Measurements from ENCODE around the gene SIAH3. TPM values are rescaled to one million over a fixed set of nuclear protein-coding genes. Genes with fewer than 3 reads are reported as not detected.
A peak's percentile ranks its signal among the peaks of the same experiment; 100 is the strongest.

The SIAH3 gene
- not detected for total RNA-seq
- total RNA-seq (2013): not detected

- H3K27me3 Mint-ChIP-seq (ENCODE audit: low read depth in 2 of 2): peaks cover 54 to 72% of the 10 kb centered on the region in 2 donors
These were observed at the start of gene SIAH3 for GRCh38 chr13:45851171-45851921. TSS of gene SIAH3 (minus strand) at chr13:45851753. CDS start at chr13:45851629, 124 bp downstream.

GRCh38 chr13:45899406-45899805 is 47.9 kb upstream of the SIAH3 start:
- no peak overlapping the region for H3K4me3 Mint-ChIP-seq
- H3K27ac Mint-ChIP-seq: no peak overlapping the region
- H3K27me3 ChIP-seq (ENCODE audit: control insufficient read depth, insufficient read depth, low read length): no peaks in the 10 kb centered on the region
- no peak overlapping the region for H3K4me3 ChIP-seq (ENCODE audit: low read length)
- intact Hi-C loops (cut with micrococcal nuclease): no loop called here
- H3K27me3 Mint-ChIP-seq (ENCODE audit: low read depth in 2 of 2): peaks cover 22 to 56% of the 10 kb centered on the region in 2 donors
- ATAC-seq (no peak), DNase-seq (no peak)
- H3K4me1 ChIP-seq (ENCODE audit: control insufficient read depth, insufficient read depth, low read length): no peaks in the 10 kb centered on the region
- H3K9me3 ChIP-seq (ENCODE audit: control insufficient read depth, insufficient read depth, low read length): no peaks in the 10 kb centered on the region
- 76% methylated on average over 3 of the region's 3 CpGs for WGBS (ENCODE audit: insufficient coverage)
- no peaks in the 10 kb centered on the region for H3K36me3 Mint-ChIP-seq
- no peaks in the 10 kb centered on the region for H3K36me3 ChIP-seq (ENCODE audit: control insufficient read depth, insufficient read depth, low read length)
- H3K27ac ChIP-seq (ENCODE audit: low read length): no peak overlapping the region
- H3K4me1 Mint-ChIP-seq: no peaks in the 10 kb centered on the region
- TF ChIP-seq, protein P1, sequence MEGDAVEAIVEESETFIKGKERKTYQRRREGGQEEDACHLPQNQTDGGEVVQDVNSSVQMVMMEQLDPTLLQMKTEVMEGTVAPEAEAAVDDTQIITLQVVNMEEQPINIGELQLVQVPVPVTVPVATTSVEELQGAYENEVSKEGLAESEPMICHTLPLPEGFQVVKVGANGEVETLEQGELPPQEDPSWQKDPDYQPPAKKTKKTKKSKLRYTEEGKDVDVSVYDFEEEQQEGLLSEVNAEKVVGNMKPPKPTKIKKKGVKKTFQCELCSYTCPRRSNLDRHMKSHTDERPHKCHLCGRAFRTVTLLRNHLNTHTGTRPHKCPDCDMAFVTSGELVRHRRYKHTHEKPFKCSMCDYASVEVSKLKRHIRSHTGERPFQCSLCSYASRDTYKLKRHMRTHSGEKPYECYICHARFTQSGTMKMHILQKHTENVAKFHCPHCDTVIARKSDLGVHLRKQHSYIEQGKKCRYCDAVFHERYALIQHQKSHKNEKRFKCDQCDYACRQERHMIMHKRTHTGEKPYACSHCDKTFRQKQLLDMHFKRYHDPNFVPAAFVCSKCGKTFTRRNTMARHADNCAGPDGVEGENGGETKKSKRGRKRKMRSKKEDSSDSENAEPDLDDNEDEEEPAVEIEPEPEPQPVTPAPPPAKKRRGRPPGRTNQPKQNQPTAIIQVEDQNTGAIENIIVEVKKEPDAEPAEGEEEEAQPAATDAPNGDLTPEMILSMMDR (IDR thresholded peaks at IDR 0.05): no peak
- no peaks in the 10 kb centered on the region for H3K9me3 Mint-ChIP-seq

More at GRCh38 chr13:45851171-45851921, at the start of gene SIAH3:
- peaks cover 8% of the 10 kb centered on the region for H3K27me3 ChIP-seq (ENCODE audit: control insufficient read depth, insufficient read depth, low read length)
- H3K4me3 ChIP-seq (ENCODE audit: low read length): no peak within 1 kb of the TSS
- H3K36me3 ChIP-seq (ENCODE audit: control insufficient read depth, insufficient read depth, low read length): no peaks in the 10 kb centered on the region
- Mint-ChIP-seq H3K4me3 (peak within 1 kb of the TSS; percentile 53), H3K27ac (no peak within 1 kb of the TSS), H3K36me3 (peaks cover 5% of the 10 kb centered on the region), H3K9me3 (peaks cover 0 to 2% of the 10 kb centered on the region in 2 donors), H3K4me1 (peaks cover 23 to 24% of the 10 kb centered on the region in 2 donors)
- WGBS (ENCODE audit: insufficient coverage): 4% methylated on average over 35 of the region's 35 CpGs
- peak in 1 of 3 donors; percentile 40 for ATAC-seq
- DNase-seq: peak in 1 of 2 donors; percentile 55
- no peak within 1 kb of the TSS for H3K27ac ChIP-seq (ENCODE audit: low read length)
- no peaks in the 10 kb centered on the region for H3K9me3 ChIP-seq (ENCODE audit: control insufficient read depth, insufficient read depth, low read length)
- peaks cover 29% of the 10 kb centered on the region for H3K4me1 ChIP-seq (ENCODE audit: control insufficient read depth, insufficient read depth, low read length)
- TF ChIP-seq, protein P1 (IDR thresholded peaks at IDR 0.05): no peak
- intact Hi-C loops (cut with micrococcal nuclease): no loop called here

- WGBS (ENCODE audit: insufficient coverage): 93% methylated on average over 2 of the region's 2 CpGs
- H3K9me3 ChIP-seq (ENCODE audit: control insufficient read depth, insufficient read depth, low read length): no peaks in the 10 kb centered on the region
- intact Hi-C loops (cut with micrococcal nuclease): no loop called here
- peaks cover 19 to 53% of the 10 kb centered on the region in 2 donors for H3K27me3 Mint-ChIP-seq (ENCODE audit: low read depth in 2 of 2)
- H3K27ac Mint-ChIP-seq: no peak overlapping the region
- H3K27ac ChIP-seq (ENCODE audit: low read length): no peak overlapping the region
- H3K4me1 ChIP-seq (ENCODE audit: control insufficient read depth, insufficient read depth, low read length): no peaks in the 10 kb centered on the region
- H3K4me1 Mint-ChIP-seq: no peaks in the 10 kb centered on the region
- no peaks in the 10 kb centered on the region for H3K27me3 ChIP-seq (ENCODE audit: control insufficient read depth, insufficient read depth, low read length)
- no peaks in the 10 kb centered on the region for H3K36me3 Mint-ChIP-seq
- H3K4me3 Mint-ChIP-seq: no peak overlapping the region
- H3K4me3 ChIP-seq (ENCODE audit: low read length): no peak overlapping the region
- TF ChIP-seq, protein P1 (IDR thresholded peaks at IDR 0.05): no peak
- H3K36me3 ChIP-seq (ENCODE audit: control insufficient read depth, insufficient read depth, low read length): no peaks in the 10 kb centered on the region
- no peaks in the 10 kb centered on the region for H3K9me3 Mint-ChIP-seq
- DNase-seq: no peak
- ATAC-seq: no peak
These were observed 46.0 kb upstream of the SIAH3 start for GRCh38 chr13:45897562-45897961.

All from natural killer cell (primary cell).